22Rv1 (cell line): ENCODE measurements around the gene CRYAB.

Experiments used
- CTCF ChIP-seq: fragments of 450-650 bp; IDR thresholded peaks from 2 replicates; pipeline ENCODE4 v1.5.1; 2017; ENCODE audit warnings: mild to moderate bottlenecking
- ZFX ChIP-seq: fragments of 450-650 bp; IDR thresholded peaks from 2 replicates; pipeline ENCODE4 v1.6.1; 2017; ENCODE audit warnings: antibody characterized with exemption, borderline replicate concordance

- TF ChIP-seq CTCF (no peak), ZFX (no peak)
Measured at GRCh38 chr11:111921541-111922230, 10.1 kb upstream of the CRYAB start.
